ENCODE measurements around the gene ANAPC7.
"Not testable (repeated sequence)": the region's sequence is repeated elsewhere in the genome, so short reads cannot be mapped to it uniquely, and the experiment has no call there.

ANAPC7 gene

GRCh38 chr12:110343114-110343513, 60.4 kb downstream of the ANAPC7 start:
- TF ChIP-seq ARNT (IDR thresholded peaks at IDR 0.05) (no peak), SUZ12 (IDR thresholded peaks at IDR 0.05) (no peak), FOXA1 (IDR thresholded peaks at IDR 0.05) (no peak), FOXM1 (IDR thresholded peaks at IDR 0.05; ENCODE audit: borderline replicate concordance) (no peak), TARDBP (IDR thresholded peaks at IDR 0.05) (no peak), CTBP1 (IDR thresholded peaks at IDR 0.05; ENCODE audit: borderline replicate concordance) (no peak), FOXK2 (IDR thresholded peaks at IDR 0.05) (no peak), ELF4 (IDR thresholded peaks at IDR 0.05) (no peak), ZNF384 (IDR thresholded peaks at IDR 0.05) (no peak), HDGF (IDR thresholded peaks at IDR 0.05; ENCODE audit: borderline replicate concordance) (no peak), SP1 (IDR thresholded peaks at IDR 0.05) (no peak), LEF1 (IDR thresholded peaks at IDR 0.05; ENCODE audit: borderline replicate concordance) (no peak), L3MBTL2 (conservative IDR thresholded peaks at IDR 0.05) (no peak)
- TF ChIP-seq, protein P1, sequence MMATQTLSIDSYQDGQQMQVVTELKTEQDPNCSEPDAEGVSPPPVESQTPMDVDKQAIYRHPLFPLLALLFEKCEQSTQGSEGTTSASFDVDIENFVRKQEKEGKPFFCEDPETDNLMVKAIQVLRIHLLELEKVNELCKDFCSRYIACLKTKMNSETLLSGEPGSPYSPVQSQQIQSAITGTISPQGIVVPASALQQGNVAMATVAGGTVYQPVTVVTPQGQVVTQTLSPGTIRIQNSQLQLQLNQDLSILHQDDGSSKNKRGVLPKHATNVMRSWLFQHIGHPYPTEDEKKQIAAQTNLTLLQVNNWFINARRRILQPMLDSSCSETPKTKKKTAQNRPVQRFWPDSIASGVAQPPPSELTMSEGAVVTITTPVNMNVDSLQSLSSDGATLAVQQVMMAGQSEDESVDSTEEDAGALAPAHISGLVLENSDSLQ (IDR thresholded peaks at IDR 0.05), result no peak
- ChIA-PET POLR2A (no interaction called here), CTCF (no interaction called here)
- DNase-seq (ENCODE audit: extremely low spot score), result no peak

DNA sequence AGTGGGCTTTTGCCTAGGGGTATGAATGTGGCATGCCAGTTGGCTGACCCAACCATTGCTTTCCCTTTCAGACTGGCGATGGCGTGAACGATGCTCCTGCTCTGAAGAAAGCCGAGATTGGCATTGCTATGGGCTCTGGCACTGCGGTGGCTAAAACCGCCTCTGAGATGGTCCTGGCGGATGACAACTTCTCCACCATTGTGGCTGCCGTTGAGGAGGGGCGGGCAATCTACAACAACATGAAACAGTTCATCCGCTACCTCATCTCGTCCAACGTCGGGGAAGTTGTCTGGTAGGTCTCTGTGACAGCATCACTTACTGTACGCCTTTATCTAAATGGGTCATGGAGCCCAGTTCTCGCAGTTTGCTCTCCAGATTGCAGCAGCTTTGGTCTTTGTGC, 61.4 kb downstream of the ANAPC7 start:
- no peak for DNase-seq (ENCODE audit: extremely low spot score)
- no peak for TF ChIP-seq L3MBTL2 (conservative IDR thresholded peaks at IDR 0.05)
- TF ChIP-seq SUZ12 (IDR thresholded peaks at IDR 0.05), result no peak
- TF ChIP-seq NFRKB (IDR thresholded peaks at IDR 0.05), result no peak
- TF ChIP-seq ARNT (IDR thresholded peaks at IDR 0.05), result no peak
- no peak for TF ChIP-seq TARDBP (IDR thresholded peaks at IDR 0.05)
- no peak for TF ChIP-seq HDGF (IDR thresholded peaks at IDR 0.05; ENCODE audit: borderline replicate concordance)
- TF ChIP-seq BHLHE40 (IDR thresholded peaks at IDR 0.05; ENCODE audit: borderline replicate concordance), result no peak
- no peak for TF ChIP-seq SP1 (IDR thresholded peaks at IDR 0.05)
- TF ChIP-seq FOXK2 (IDR thresholded peaks at IDR 0.05), result no peak
- no peak for TF ChIP-seq CTBP1 (IDR thresholded peaks at IDR 0.05; ENCODE audit: borderline replicate concordance)
- no peak for TF ChIP-seq ELF4 (IDR thresholded peaks at IDR 0.05)
- POLR2A ChIA-PET, result no interaction called here
- CTCF ChIA-PET, result no interaction called here

GRCh38 chr12:110340706-110341105, 62.8 kb downstream of the ANAPC7 start:
- ChIA-PET CTCF (no interaction called here), POLR2A (no interaction called here)
- DNase-seq (ENCODE audit: extremely low spot score), result no peak
- TF ChIP-seq ELF4 (IDR thresholded peaks at IDR 0.05) (no peak), FOXK2 (IDR thresholded peaks at IDR 0.05) (no peak), CTBP1 (IDR thresholded peaks at IDR 0.05; ENCODE audit: borderline replicate concordance) (no peak), ARNT (IDR thresholded peaks at IDR 0.05) (no peak)

DNA sequence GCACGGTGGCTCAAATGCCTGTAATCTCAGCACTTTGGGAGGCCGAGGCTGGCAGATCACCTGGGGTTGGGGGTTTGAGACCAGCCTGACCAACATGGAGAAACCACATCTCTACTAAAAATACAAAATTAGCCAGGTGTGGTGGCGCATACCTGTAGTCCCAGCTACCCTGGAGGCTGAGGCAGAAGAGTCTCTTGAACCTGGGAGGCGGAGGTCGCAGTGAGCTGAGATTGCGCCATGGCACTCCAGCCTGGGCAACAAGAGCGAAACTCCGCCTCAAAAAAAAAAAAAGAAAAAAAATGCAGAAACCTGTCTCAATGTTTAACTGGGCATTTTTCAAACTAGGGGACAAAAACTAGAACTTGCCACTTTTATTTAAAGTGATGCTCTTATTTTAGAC, 63.2 kb downstream of the ANAPC7 start:
- CTCF ChIA-PET; POLR2A ChIA-PET; DNase-seq (ENCODE audit: extremely low spot score): not testable (repeated sequence)

- TF ChIP-seq FOXA1 (IDR thresholded peaks at IDR 0.05) (no peak), NFRKB (IDR thresholded peaks at IDR 0.05) (no peak), ARNT (IDR thresholded peaks at IDR 0.05) (no peak), TARDBP (IDR thresholded peaks at IDR 0.05) (no peak), SP1 (IDR thresholded peaks at IDR 0.05) (no peak), ELF4 (IDR thresholded peaks at IDR 0.05) (no peak), BHLHE40 (IDR thresholded peaks at IDR 0.05; ENCODE audit: borderline replicate concordance) (no peak), ZNF384 (IDR thresholded peaks at IDR 0.05) (no peak), HDGF (IDR thresholded peaks at IDR 0.05; ENCODE audit: borderline replicate concordance) (no peak), FOXM1 (IDR thresholded peaks at IDR 0.05; ENCODE audit: borderline replicate concordance) (no peak), L3MBTL2 (conservative IDR thresholded peaks at IDR 0.05) (no peak), LEF1 (IDR thresholded peaks at IDR 0.05; ENCODE audit: borderline replicate concordance) (no peak), SUZ12 (IDR thresholded peaks at IDR 0.05) (no peak), CTBP1 (IDR thresholded peaks at IDR 0.05; ENCODE audit: borderline replicate concordance) (no peak), FOXK2 (IDR thresholded peaks at IDR 0.05) (no peak)
- TF ChIP-seq, protein P1 (IDR thresholded peaks at IDR 0.05), result no peak
- ChIA-PET POLR2A (no interaction called here), CTCF (no interaction called here)
- DNase-seq (ENCODE audit: extremely low spot score), result no peak
Observed at GRCh38 chr12:110339184-110339952, 64.1 kb downstream of the ANAPC7 start.

DNA sequence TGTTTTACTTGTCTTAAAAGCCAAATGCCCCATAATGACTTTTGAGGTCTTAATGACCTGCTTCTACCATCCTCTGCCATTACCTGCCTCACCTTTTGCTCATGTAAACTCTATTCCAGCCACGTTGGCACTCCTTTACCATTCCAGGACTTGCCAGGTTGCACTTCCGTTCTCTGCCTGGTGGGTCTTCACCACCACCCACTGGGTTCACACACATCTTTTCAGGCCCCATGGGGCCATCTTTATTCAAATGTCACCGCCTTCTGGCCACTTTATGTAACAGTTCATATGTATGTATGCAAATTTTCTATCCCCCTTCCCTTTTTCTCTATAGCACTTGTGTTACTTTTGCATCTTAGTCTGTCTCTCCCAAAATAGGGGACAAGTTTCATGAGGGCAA, 64.8 kb downstream of the ANAPC7 start:
- no peak for TF ChIP-seq FOXK2 (IDR thresholded peaks at IDR 0.05)
- no peak for TF ChIP-seq L3MBTL2 (conservative IDR thresholded peaks at IDR 0.05)
- TF ChIP-seq TARDBP (IDR thresholded peaks at IDR 0.05), result no peak
- no peak for TF ChIP-seq ELF4 (IDR thresholded peaks at IDR 0.05)
- POLR2A ChIA-PET, result no interaction called here
- no peak for DNase-seq (ENCODE audit: extremely low spot score)
- CTCF ChIA-PET, result no interaction called here

DNA sequence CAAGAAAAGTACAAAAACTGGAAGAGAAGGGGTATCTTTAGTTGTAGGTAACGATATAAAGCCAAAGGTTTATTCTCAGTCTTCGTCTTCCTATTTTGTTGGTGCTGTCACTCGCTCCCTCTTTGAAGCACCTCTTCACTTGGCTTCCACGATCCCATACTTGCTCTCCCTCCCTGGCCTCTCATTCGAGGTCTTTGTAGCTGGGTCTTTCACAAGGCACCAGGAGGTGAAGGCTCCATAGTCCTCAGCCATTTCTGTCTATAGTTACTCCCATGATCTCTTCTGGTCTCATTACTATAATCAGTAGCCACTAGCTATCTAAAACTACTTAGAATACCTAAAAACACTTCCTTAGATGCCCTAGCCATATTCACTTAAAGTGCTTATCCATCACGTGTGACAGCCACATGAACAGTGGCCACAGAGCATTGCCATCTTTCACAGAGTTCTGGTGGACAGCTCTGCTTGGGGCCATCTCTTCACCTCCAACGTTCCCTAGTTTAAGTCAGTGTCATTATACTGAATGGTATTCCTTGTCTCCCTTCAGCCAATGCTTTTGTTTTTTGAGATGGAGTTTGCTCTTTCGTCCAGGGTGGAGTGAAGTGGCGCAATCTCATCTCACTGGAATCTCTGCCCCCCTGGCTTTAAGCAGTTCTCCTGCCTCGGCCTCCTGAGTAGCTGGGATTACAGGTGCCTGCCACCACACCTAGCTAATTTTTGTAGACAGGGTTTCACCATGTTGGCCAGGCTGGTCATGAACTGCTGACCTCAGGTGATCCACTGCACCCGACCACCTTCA, 65.4 kb downstream of the ANAPC7 start:
- ChIA-PET CTCF (no interaction called here), POLR2A (no interaction called here)
- no peak for TF ChIP-seq SUZ12 (IDR thresholded peaks at IDR 0.05)
- no peak for TF ChIP-seq L3MBTL2 (conservative IDR thresholded peaks at IDR 0.05)
- TF ChIP-seq SP1 (IDR thresholded peaks at IDR 0.05), result no peak
- no peak for TF ChIP-seq FOXA1 (IDR thresholded peaks at IDR 0.05)
- TF ChIP-seq FOXM1 (IDR thresholded peaks at IDR 0.05; ENCODE audit: borderline replicate concordance), result no peak
- no peak for TF ChIP-seq LEF1 (IDR thresholded peaks at IDR 0.05; ENCODE audit: borderline replicate concordance)
- no peak for TF ChIP-seq TARDBP (IDR thresholded peaks at IDR 0.05)
- DNase-seq (ENCODE audit: extremely low spot score), result no peak

Data from HEK293T (cell line).